Nephron progenitor cell (in vitro differentiated cells): Measurements from ENCODE around the gene CHRM2.

Source experiments
- DNase-seq: peaks from one replicate; pipeline ENCODE4 v3.0.0; 2021
- H3K27ac Mint-ChIP-seq: 2 replicates; pipeline ENCODE4 v1.8.0; 2021; ENCODE audit warnings: mild to moderate bottlenecking, moderate library complexity, mixed read lengths
- H3K27me3 Mint-ChIP-seq: 2 replicates; pipeline ENCODE4 v1.8.0; 2021; ENCODE audit warnings: mild to moderate bottlenecking, low read depth, mixed read lengths; ENCODE audit not compliant: poor library complexity
- H3K36me3 Mint-ChIP-seq: 2 replicates; pipeline ENCODE4 v1.8.0; 2021; ENCODE audit warnings: low read depth, mixed read lengths
- H3K4me1 Mint-ChIP-seq: 2 replicates; pipeline ENCODE4 v1.8.0; 2021; ENCODE audit warnings: mixed read lengths
- H3K4me3 Mint-ChIP-seq: 2 replicates; pipeline ENCODE4 v1.8.0; 2021; ENCODE audit warnings: mild to moderate bottlenecking, moderate library complexity, mixed read lengths
- H3K9me3 Mint-ChIP-seq: 2 replicates; pipeline ENCODE4 v1.8.0; 2021; ENCODE audit warnings: mild to moderate bottlenecking, moderate library complexity, mixed read lengths
- TF ChIP-seq, protein P1 (sequence below): fragments of 200-600 bp; sonication (generic); IDR thresholded peaks from 2 replicates; pipeline ENCODE4 v1.5.0; 2021; ENCODE audit warnings: antibody characterized with exemption

Gene CHRM2

DNA sequence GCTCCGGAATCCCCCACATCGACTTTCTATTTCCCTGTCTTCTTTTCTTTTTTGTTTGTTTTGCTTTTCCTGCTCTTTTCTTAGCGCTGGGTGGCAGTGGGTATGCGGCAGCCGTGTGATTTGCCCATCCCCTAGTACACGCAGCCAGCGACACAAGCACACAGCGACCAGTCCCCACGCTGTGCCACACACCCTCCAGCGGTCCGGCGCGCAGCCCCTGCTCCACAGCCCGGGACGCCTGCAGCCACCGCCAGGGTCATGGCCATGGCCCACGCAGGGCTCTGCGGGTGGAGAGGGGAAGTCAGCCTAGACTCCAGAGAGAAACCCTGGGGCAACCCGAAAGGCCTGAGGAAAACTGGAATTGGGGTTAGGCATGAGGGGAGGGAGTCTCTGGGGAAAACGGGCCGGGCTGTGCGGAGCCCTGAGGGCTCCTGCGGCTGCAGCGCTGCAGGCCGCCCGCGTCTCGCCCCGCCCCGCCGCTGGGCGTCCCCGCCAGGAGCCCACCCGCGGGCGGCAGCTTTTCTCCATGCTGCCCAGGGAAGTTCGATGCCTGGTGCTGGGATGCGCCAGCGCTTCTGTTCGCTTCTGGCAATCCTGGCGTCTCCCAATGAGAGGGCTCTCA, 2.5 kb downstream of the CHRM2 start:
- H3K36me3 Mint-ChIP-seq, result no peaks in the 10 kb centered on the region
- peak; percentile 59 for DNase-seq
- TF ChIP-seq, protein P1, sequence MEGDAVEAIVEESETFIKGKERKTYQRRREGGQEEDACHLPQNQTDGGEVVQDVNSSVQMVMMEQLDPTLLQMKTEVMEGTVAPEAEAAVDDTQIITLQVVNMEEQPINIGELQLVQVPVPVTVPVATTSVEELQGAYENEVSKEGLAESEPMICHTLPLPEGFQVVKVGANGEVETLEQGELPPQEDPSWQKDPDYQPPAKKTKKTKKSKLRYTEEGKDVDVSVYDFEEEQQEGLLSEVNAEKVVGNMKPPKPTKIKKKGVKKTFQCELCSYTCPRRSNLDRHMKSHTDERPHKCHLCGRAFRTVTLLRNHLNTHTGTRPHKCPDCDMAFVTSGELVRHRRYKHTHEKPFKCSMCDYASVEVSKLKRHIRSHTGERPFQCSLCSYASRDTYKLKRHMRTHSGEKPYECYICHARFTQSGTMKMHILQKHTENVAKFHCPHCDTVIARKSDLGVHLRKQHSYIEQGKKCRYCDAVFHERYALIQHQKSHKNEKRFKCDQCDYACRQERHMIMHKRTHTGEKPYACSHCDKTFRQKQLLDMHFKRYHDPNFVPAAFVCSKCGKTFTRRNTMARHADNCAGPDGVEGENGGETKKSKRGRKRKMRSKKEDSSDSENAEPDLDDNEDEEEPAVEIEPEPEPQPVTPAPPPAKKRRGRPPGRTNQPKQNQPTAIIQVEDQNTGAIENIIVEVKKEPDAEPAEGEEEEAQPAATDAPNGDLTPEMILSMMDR, result no peak
- H3K4me3 Mint-ChIP-seq, result peak overlapping the region; percentile 79
- no peaks in the 10 kb centered on the region for H3K9me3 Mint-ChIP-seq
- no peak overlapping the region for H3K27ac Mint-ChIP-seq
- H3K4me1 Mint-ChIP-seq, result peaks cover 26% of the 10 kb centered on the region
- peaks cover 79% of the 10 kb centered on the region for H3K27me3 Mint-ChIP-seq

DNA sequence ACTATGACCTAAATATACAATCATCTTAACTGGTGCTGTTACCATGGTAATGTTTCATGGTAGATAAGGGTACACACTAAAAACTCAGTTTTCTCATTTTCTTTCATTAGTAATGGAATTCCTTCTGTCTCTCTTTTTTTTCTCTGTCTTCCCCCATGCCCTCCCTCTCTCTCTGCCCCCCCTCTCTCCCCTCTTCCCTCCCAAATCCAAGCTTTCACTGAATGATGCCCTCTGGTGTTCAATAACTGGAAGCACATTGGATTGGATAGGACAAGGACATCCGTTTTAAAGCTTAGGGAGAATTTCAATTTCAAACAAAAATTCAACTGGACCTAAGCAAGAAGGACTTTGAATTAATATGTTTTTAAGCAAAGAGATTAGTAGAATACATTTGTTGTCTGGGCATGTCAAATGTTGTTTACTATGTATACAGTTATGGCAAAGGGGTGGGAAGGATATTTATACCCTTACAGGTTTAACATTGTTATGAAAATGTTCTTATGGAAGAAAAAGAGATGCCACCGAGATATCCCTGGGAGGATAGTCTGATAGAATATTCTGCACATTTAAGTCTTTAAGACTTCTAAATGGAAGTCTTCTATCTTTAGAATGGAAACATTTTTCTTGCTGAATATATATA, 6.1 kb downstream of the CHRM2 start:
- peaks cover 51% of the 10 kb centered on the region for H3K27me3 Mint-ChIP-seq
- no peak for DNase-seq
- H3K27ac Mint-ChIP-seq, result no peak overlapping the region
- H3K4me1 Mint-ChIP-seq, result peaks cover 11% of the 10 kb centered on the region
- no peaks in the 10 kb centered on the region for H3K9me3 Mint-ChIP-seq
- TF ChIP-seq, protein P1, result peak; percentile 46
- no peak overlapping the region for H3K4me3 Mint-ChIP-seq
- H3K36me3 Mint-ChIP-seq, result no peaks in the 10 kb centered on the region

DNA sequence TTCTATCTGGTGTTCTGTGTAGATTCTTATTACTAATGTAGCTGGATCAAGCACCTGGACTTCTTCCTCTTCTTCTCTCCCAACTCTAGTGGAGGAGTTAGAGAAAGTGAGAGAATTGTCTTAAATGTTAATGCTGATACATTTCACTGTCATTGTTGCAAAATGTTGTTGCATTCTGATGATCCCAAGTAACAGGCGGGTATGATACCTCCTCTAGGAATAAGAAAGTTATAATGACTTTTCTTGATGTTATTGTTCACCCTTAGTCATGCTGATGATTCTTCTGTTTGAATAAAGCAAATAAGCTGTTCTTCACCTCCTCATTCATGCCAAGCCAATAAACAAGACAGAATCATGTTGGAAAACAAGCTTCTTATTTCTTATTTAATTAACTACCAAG, 9.1 kb downstream of the CHRM2 start:
- Mint-ChIP-seq H3K4me3 (no peak overlapping the region), H3K36me3 (no peaks in the 10 kb centered on the region), H3K4me1 (peaks cover 11% of the 10 kb centered on the region), H3K9me3 (no peaks in the 10 kb centered on the region), H3K27ac (no peak overlapping the region), H3K27me3 (peaks cover 21% of the 10 kb centered on the region)
- no peak for DNase-seq
- TF ChIP-seq, protein P1, result no peak

DNA sequence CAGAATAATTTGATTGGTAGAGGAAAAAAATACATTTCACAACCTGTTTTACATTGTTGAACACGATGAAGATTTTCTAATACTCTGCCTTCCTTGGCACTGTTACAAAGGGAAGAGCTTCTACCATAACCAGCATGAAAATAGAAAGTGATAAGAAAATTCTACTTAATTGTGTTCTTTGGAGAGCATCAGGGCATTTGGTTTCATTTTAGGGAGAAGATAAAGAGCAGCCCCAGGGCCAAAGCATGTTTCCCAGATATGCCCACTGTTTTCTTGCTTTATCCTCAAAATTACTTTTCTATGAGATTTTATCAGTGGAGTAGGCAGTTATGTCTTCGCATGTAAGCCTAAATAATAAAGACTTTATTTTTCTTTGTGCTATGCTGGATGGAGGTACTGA, 9.5 kb downstream of the CHRM2 start:
- no peak overlapping the region for H3K27ac Mint-ChIP-seq
- no peaks in the 10 kb centered on the region for H3K36me3 Mint-ChIP-seq
- H3K27me3 Mint-ChIP-seq, result peaks cover 16% of the 10 kb centered on the region
- TF ChIP-seq, protein P1, result no peak
- no peak overlapping the region for H3K4me3 Mint-ChIP-seq
- peaks cover 11% of the 10 kb centered on the region for H3K4me1 Mint-ChIP-seq
- no peaks in the 10 kb centered on the region for H3K9me3 Mint-ChIP-seq
- no peak for DNase-seq

DNA sequence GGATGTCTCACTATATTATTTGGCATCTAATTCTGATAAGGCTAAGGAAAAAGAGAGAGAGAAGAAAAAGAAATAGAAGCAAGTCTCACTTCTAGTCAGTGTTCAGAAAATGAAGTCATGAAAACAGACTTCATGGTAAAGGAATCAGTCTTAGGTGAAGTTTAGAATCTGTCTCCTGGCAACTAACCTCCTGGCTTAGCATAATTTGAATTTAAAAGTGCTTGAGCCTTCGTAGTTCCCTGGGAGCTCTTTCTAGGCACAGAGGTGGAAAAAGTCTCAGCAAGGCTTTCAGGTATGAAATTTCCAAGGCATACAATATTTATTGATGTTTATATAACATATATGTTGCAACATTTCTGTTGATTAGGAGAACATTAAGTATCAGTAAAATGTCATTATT, 10.4 kb downstream of the CHRM2 start:
- no peaks in the 10 kb centered on the region for H3K36me3 Mint-ChIP-seq
- peaks cover 8% of the 10 kb centered on the region for H3K27me3 Mint-ChIP-seq
- no peak overlapping the region for H3K27ac Mint-ChIP-seq
- no peaks in the 10 kb centered on the region for H3K9me3 Mint-ChIP-seq
- DNase-seq, result no peak
- no peak overlapping the region for H3K4me3 Mint-ChIP-seq
- peaks cover 11% of the 10 kb centered on the region for H3K4me1 Mint-ChIP-seq
- TF ChIP-seq, protein P1, result no peak

DNA sequence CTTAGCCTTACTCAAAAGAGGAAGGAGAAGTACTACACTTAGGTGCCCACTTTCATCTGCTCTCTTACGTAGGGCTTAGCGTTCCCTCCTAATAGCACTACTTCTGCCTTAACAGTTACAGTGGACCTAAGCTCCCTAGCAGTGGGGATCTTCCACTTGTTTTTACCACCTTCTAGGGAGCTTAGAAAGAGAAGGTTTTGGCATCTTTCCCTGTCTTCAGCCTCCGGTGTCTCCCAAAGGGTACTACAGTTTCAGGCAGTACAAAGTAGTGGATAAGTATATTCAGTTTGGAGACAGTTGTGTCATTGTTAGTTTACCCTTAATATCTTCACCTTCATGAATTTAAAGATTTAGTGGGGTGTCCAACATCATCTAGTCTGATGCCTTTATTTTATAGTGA, 14.6 kb downstream of the CHRM2 start:
- Mint-ChIP-seq H3K36me3 (no peaks in the 10 kb centered on the region), H3K9me3 (no peaks in the 10 kb centered on the region), H3K27me3 (no peaks in the 10 kb centered on the region), H3K27ac (no peak overlapping the region), H3K4me1 (peaks cover 15% of the 10 kb centered on the region), H3K4me3 (no peak overlapping the region)
- no peak for DNase-seq
- TF ChIP-seq, protein P1, result no peak
